Measurements from ENCODE around the gene RGS8. TPM values are rescaled to one million over a fixed set of nuclear protein-coding genes. Genes with fewer than 3 reads are reported as not detected.

RGS8 gene
- total and polyA plus RNA-seq, 2 of the 4 experiments (the other 2 are of a cell fraction), result not detected

GRCh38 chr1:182635871-182636270, 48.5 kb downstream of the RGS8 start:
- Histone ChIP-seq H3K9me3 (ENCODE audit: control insufficient read depth, insufficient read depth, low read length) (no peaks in the 10 kb centered on the region), H2AFZ (replicated peaks; ENCODE audit: low read length, poor library complexity) (no peak overlapping the region), H3K18ac (ENCODE audit: low read depth, low read length) (no peak overlapping the region), H3K27ac (ENCODE audit: insufficient read depth, low read length) (no peak overlapping the region), H3K4me3 (ENCODE audit: insufficient read depth, low read depth, low read length) (no peak overlapping the region), H3K4ac (ENCODE audit: low read depth, low read length) (no peak overlapping the region), H3K9me1 (ENCODE audit: insufficient read depth, low read length) (peaks cover 3% of the 10 kb centered on the region; the same call in 1 of the 2 replicates), H3K4me1 (ENCODE audit: control insufficient read depth, insufficient read depth, low read length) (peaks cover under 1% of the 10 kb centered on the region; the same call in 1 of the 2 replicates), H2BK20ac (ENCODE audit: low read depth, low read length) (no peak overlapping the region), H3K23ac (ENCODE audit: low read depth, low read length) (no peak overlapping the region), H3K4me2 (ENCODE audit: low read depth, low read length) (no peak overlapping the region), H3K9ac (ENCODE audit: low read depth, low read length) (no peak overlapping the region), H4K20me1 (ENCODE audit: insufficient read depth, low read length) (no peaks in the 10 kb centered on the region), H4K91ac (ENCODE audit: insufficient read depth, low read depth, low read length) (no peak overlapping the region), H2AK5ac (ENCODE audit: low read depth, low read length) (no peak overlapping the region), H2BK15ac (ENCODE audit: low read depth, low read length) (no peak overlapping the region), H4K8ac (ENCODE audit: low read depth in 2 of 2, low read length in 2 of 2) (no peak overlapping the region), H3K56ac (ENCODE audit: extremely low read depth, insufficient read depth, low read length) (no peak overlapping the region), H3K14ac (replicated peaks; ENCODE audit: low read depth, low read length) (no peak overlapping the region), H2BK120ac (ENCODE audit: low read depth, low read length) (no peak overlapping the region), H3K79me1 (ENCODE audit: low read depth in 1 of 2, low read length in 2 of 2) (no peaks in the 10 kb centered on the region), H2BK5ac (ENCODE audit: low read depth, low read length, poor library complexity, severe bottlenecking) (no peak overlapping the region), H2AK9ac (replicated peaks; ENCODE audit: low read depth, low read length, poor library complexity) (no peak overlapping the region), H3K36me3 (ENCODE audit: control insufficient read depth, insufficient read depth, low read length) (no peaks in the 10 kb centered on the region), H4K5ac (ENCODE audit: low read depth, low read length) (no peak overlapping the region), H3K27me3 (ENCODE audit: control insufficient read depth, insufficient read depth, low read length) (peaks cover 17% of the 10 kb centered on the region)
- no peak for DNase-seq
- ATAC-seq (ENCODE audit: low read depth), result no peak
- intact Hi-C loops (cut with micrococcal nuclease), result no loop called here
- ChIA-PET POLR2A (ENCODE audit: unreplicated experiment) (no interaction called here), CTCF (no interaction called here)
- dilution Hi-C loops (cut with HindIII; ENCODE audit: low sequenced_read_pairs, unreplicated experiment), result no loop called here
- BruUV-seq (replicated peaks), result no TSS peak
- in situ Hi-C loops (cut with MboI; ENCODE audit: low sequenced_read_pairs), result no loop called here
- no peak for TF ChIP-seq ELK1 (IDR thresholded peaks at IDR 0.05; ENCODE audit: borderline replicate concordance, low read depth, low read length)
- no peak for TF ChIP-seq RFX5 (IDR thresholded peaks at IDR 0.05; ENCODE audit: low read depth, low read length)
- no peak for TF ChIP-seq CHD1 (IDR thresholded peaks at IDR 0.05; ENCODE audit: low read depth, low read length)
- no peak for TF ChIP-seq FOS (IDR thresholded peaks at IDR 0.05; ENCODE audit: low read depth, low read length)
- no peak for TF ChIP-seq RCOR1 (IDR thresholded peaks at IDR 0.05; ENCODE audit: insufficient replicate concordance, low read length)
- TF ChIP-seq MAFK (IDR thresholded peaks at IDR 0.05; ENCODE audit: low read depth, low read length), result no peak
- no peak for TF ChIP-seq RAD21 (IDR thresholded peaks at IDR 0.05; ENCODE audit: low read length)
- TF ChIP-seq MAZ (IDR thresholded peaks at IDR 0.05; ENCODE audit: borderline replicate concordance, low read depth, low read length), result no peak
- no peak for TF ChIP-seq SMC3 (IDR thresholded peaks at IDR 0.05; ENCODE audit: low read depth, low read length)
- TF ChIP-seq NFE2L2 (IDR thresholded peaks at IDR 0.05; ENCODE audit: low read depth, low read length), result no peak
- no peak for TF ChIP-seq POLR2A (IDR thresholded peaks at IDR 0.05; ENCODE audit: low read depth, low read length)
- TF ChIP-seq CTCF (conservative IDR thresholded peaks at IDR 0.05; ENCODE audit: low read depth, low read length), result no peak
- TF ChIP-seq USF2 (IDR thresholded peaks at IDR 0.05; ENCODE audit: low read depth, low read length), result no peak
- no peak for TF ChIP-seq MXI1 (IDR thresholded peaks at IDR 0.05; ENCODE audit: borderline replicate concordance, low read depth, low read length)
- TF ChIP-seq BHLHE40 (IDR thresholded peaks at IDR 0.05; ENCODE audit: low read depth, low read length), result no peak
- no peak for TF ChIP-seq CEBPB (IDR thresholded peaks at IDR 0.05; ENCODE audit: low read depth, low read length)
- WGBS, 2 experiments (ENCODE audit: extremely low coverage in 2 of 2, insufficient read length in 1 of 2), result no CpG with 5 or more reads among the region's 2 CpGs

Data from IMR-90 (cell line).